Thyroid gland (tissue), 4 donors: ENCODE data around the gene MACROD1.

Experiments used
- CTCF ChIP-seq, 6 experiments: fragments of 200-600 bp in 3 of 6; fragments of 450-650 bp in 3 of 6; sonication (generic) in 3 of 6; IDR thresholded peaks; one replicate each; pipeline ENCODE4 v1.5.1; 2016 to 2019; ENCODE audit warnings: antibody characterized with exemption in 6 of 6, mild to moderate bottlenecking in 2 of 6, inconsistent platforms in 1 of 6, moderate library complexity in 1 of 6
- POLR2A ChIP-seq, 2 donors: fragments of 450-650 bp; IDR thresholded peaks; one replicate each; pipeline ENCODE4 v1.6.1; 2017; ENCODE audit warnings: antibody characterized with exemption in 2 of 2, mild to moderate bottlenecking in 2 of 2, moderate library complexity in 1 of 2

GRCh38 chr11:64000026-64000739, 165.7 kb downstream of the MACROD1 start:
- TF ChIP-seq CTCF (IDR thresholded peaks at IDR 0.05) = peak; percentile 24 to 94 (median 86)
- no peak for TF ChIP-seq POLR2A (IDR thresholded peaks at IDR 0.05)
